Measurements from ENCODE around the gene LILRA6.
"Not testable (repeated sequence)": the region's sequence is repeated elsewhere in the genome, so short reads cannot be mapped to it uniquely, and the experiment has no call there.

LILRA6 gene

GRCh38 chr19:54229146-54229545 lies 13.4 kb downstream of the LILRA6 start:
- no peak for DNase-seq

- not testable (repeated sequence) for DNase-seq
Observed at GRCh38 chr19:54224619-54225018, 18.0 kb downstream of the LILRA6 start.

GRCh38 chr19:54223937-54224281 lies 18.7 kb downstream of the LILRA6 start:
- DNase-seq = not testable (repeated sequence)

GRCh38 chr19:54223277-54223936 lies 19.2 kb downstream of the LILRA6 start:
- not testable (repeated sequence) for DNase-seq

- DNase-seq = not testable (repeated sequence)
Observed at GRCh38 chr19:54222474-54223276, 19.9 kb downstream of the LILRA6 start, which contains the start of gene LILRB3. TSS of gene LILRB3 (minus strand) at chr19:54223007. CDS start at chr19:54222976, 31 bp downstream.

- not testable (repeated sequence) for DNase-seq
Observed at GRCh38 chr19:54221947-54222346, 20.6 kb downstream of the LILRA6 start.

GRCh38 chr19:54219702-54220101 lies 22.9 kb downstream of the LILRA6 start:
- DNase-seq = not testable (repeated sequence)

GRCh38 chr19:54218960-54219661 lies 23.5 kb downstream of the LILRA6 start:
- DNase-seq = no peak

- DNase-seq = no peak
Observed at GRCh38 chr19:54218259-54218658, 24.3 kb downstream of the LILRA6 start.

- not testable (repeated sequence) for DNase-seq
Observed at GRCh38 chr19:54217517-54218247, 24.9 kb downstream of the LILRA6 start.

- no peak for DNase-seq
Observed at GRCh38 chr19:54216869-54217268, 25.7 kb downstream of the LILRA6 start.

GRCh38 chr19:54214734-54215133 lies 27.9 kb downstream of the LILRA6 start:
- not testable (repeated sequence) for DNase-seq

- DNase-seq = not testable (repeated sequence)
Observed at GRCh38 chr19:54214217-54214616, 28.4 kb downstream of the LILRA6 start.

GRCh38 chr19:54211235-54211634 lies 31.4 kb downstream of the LILRA6 start:
- DNase-seq = no peak

GRCh38 chr19:54209811-54210494 lies 32.6 kb downstream of the LILRA6 start:
- peak; percentile 92 for DNase-seq

- DNase-seq = no peak
Observed at GRCh38 chr19:54209058-54209810, 33.4 kb downstream of the LILRA6 start.

GRCh38 chr19:54208784-54209057 lies 33.9 kb downstream of the LILRA6 start:
- no peak for DNase-seq

- no peak for DNase-seq
Observed at GRCh38 chr19:54207983-54208783, 34.4 kb downstream of the LILRA6 start.

- no peak for DNase-seq
Observed at GRCh38 chr19:54207676-54207982, 35.0 kb downstream of the LILRA6 start.

GRCh38 chr19:54207193-54207592 lies 35.4 kb downstream of the LILRA6 start:
- not testable (repeated sequence) for DNase-seq

GRCh38 chr19:54206831-54207177 lies 35.8 kb downstream of the LILRA6 start:
- DNase-seq = no peak

Data from COR-L47 (cell line).